ENCODE measurements around the gene NEDD4L. TPM values are rescaled to one million over a fixed set of nuclear protein-coding genes. Genes with fewer than 3 reads are reported as not detected.
"Not testable (repeated sequence)": the region's sequence is repeated elsewhere in the genome, so short reads cannot be mapped to it uniquely, and the experiment has no call there.

Gene NEDD4L
- polyA plus RNA-seq, 1 donor: 93.0 TPM

DNA sequence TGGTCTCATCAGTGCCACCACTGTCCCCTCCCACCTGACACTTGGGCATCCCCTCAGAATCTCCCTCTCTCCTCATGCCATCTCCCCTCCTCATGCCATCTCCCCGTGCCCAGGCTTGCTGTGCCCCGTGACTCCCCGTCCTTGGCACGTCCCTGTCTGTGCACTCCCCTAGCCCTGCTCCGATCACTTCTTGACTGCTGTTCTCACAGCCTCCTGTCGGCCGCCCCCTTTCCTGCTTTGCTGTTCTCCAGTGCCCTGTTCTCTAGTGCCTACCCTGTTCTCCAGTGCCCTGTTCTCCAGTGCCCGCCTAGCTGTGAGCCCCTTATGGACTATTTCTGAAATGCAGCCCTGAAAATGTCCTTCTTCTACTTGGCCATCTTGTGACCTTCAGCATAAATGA is 331.0 kb downstream of the NEDD4L start:
- H3K4me1 ChIP-seq (ENCODE audit: control insufficient read depth, insufficient read depth, low read length): peaks cover 13% of the 10 kb centered on the region
- DNase-seq: no peak
- H3K4me3 ChIP-seq (ENCODE audit: low read length): no peak overlapping the region
- H3K36me3 ChIP-seq (ENCODE audit: control insufficient read depth, insufficient read depth, low read length): peaks cover 92% of the 10 kb centered on the region
- whole genome bisulfite sequencing (ENCODE audit: insufficient coverage, low lambda C conversion rate): no CpG with 5 or more reads among the region's 8 CpGs
- no peaks in the 10 kb centered on the region for H3K9me3 ChIP-seq (ENCODE audit: control insufficient read depth, low read depth, low read length)
- no peak overlapping the region for H3K27ac ChIP-seq (ENCODE audit: low read length)
- H3K27me3 ChIP-seq (ENCODE audit: control insufficient read depth, insufficient read depth, low read length): no peaks in the 10 kb centered on the region

DNA sequence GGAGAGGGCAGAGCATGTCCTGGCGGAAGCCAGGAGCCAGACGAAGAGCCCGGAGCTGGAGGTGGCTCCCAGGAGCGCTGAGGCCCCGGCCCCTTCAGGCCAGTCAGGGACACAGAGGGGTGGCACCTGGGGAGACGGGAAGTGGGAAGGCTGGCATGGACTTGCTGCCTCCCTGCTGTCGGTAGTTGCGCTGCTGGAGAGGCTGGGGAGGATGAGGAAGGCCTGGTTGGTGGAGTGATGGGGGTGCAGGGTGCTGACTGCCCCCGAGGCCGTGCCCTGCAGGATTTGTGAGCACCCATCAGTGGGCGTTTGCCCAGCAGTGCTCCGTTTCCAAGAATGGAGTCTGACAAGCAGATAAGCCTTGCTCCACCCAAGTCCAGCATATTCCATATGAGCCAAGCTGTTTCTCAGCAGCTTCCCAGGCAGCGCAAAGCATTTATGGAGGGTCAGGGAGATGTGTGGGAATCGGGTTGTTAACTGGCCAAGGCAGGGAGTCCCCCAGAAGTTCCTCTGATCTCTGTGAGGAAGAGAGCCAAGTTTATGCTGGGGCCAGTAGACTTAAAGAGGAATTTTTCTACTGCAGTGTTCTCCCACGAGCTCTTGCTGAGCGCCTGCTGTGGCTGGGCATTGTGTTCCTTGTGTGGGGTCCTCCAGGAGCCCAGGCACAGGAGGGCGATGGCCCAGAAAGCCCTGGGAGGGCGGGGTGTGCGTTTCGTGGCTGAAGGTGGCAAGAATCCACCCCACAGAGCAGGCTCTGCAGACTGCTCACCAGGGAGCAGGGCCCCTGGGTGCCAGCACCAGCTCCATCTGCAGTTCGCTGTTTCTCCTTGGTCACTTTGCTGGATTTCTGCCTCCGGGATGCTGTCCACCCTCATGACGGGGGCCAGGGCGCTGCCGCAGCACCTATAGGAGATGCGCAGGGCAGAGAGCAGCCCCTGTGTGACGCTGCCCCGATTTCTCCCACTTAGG is 334.7 kb downstream of the NEDD4L start:
- Histone ChIP-seq H3K4me3 (ENCODE audit: low read length) (no peak overlapping the region), H3K27me3 (ENCODE audit: control insufficient read depth, insufficient read depth, low read length) (no peaks in the 10 kb centered on the region), H3K27ac (ENCODE audit: low read length) (no peak overlapping the region), H3K36me3 (ENCODE audit: control insufficient read depth, insufficient read depth, low read length) (peaks cover 80% of the 10 kb centered on the region), H3K9me3 (ENCODE audit: control insufficient read depth, low read depth, low read length) (no peaks in the 10 kb centered on the region), H3K4me1 (ENCODE audit: control insufficient read depth, insufficient read depth, low read length) (peaks cover 6% of the 10 kb centered on the region)
- DNase-seq: no peak
- 80% methylated on average over 2 of the region's 28 CpGs for WGBS (ENCODE audit: insufficient coverage, low lambda C conversion rate)

DNA sequence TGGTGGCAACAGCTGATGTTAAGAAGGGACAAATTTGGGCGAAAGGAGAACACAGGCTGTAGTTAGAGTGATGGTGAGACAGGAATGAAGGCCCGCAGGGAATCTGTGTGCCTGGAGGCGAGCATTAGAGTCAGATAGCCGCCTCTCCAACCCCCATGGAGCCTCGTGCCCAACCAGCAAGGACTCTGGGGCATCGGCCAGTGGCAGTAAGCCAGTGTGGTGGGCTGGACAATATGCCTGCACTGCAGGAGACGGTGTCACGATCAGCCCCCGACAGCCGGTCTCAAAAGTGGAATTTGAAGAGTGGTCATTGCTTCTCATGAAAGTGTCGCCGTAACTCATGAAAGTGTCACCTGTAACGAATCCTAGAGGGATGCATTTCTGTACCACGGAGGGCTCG is 335.4 kb downstream of the NEDD4L start:
- no peak overlapping the region for H3K27ac ChIP-seq (ENCODE audit: low read length)
- WGBS (ENCODE audit: insufficient coverage, low lambda C conversion rate): no CpG with 5 or more reads among the region's 15 CpGs
- DNase-seq: no peak
- H3K27me3 ChIP-seq (ENCODE audit: control insufficient read depth, insufficient read depth, low read length): no peaks in the 10 kb centered on the region
- no peak overlapping the region for H3K4me3 ChIP-seq (ENCODE audit: low read length)
- no peaks in the 10 kb centered on the region for H3K9me3 ChIP-seq (ENCODE audit: control insufficient read depth, low read depth, low read length)
- peaks cover 80% of the 10 kb centered on the region for H3K36me3 ChIP-seq (ENCODE audit: control insufficient read depth, insufficient read depth, low read length)
- H3K4me1 ChIP-seq (ENCODE audit: control insufficient read depth, insufficient read depth, low read length): peaks cover 6% of the 10 kb centered on the region

DNA sequence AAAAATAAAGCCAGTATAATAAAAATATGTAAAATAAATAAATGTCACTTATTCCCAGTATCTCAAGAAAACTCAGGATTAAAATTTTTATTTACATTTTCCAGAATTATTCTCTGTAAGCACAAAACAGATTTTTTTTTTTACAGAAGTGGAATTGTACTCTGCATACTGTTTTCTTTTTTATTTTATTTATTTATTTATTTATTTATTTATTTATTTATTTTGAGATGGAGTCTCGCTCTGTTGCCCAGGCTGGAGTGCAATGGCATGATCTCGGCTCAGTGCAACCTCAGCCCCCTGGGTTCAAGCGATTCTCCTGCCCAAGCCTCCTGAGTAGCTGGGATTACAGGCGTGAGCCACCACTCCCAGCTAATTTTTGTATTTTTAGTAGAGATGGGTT is 336.1 kb downstream of the NEDD4L start:
- H3K36me3 ChIP-seq (ENCODE audit: control insufficient read depth, insufficient read depth, low read length): peaks cover 77% of the 10 kb centered on the region
- not testable (repeated sequence) for H3K27ac ChIP-seq (ENCODE audit: low read length); H3K9me3 ChIP-seq (ENCODE audit: control insufficient read depth, low read depth, low read length); H3K4me3 ChIP-seq (ENCODE audit: low read length); H3K4me1 ChIP-seq (ENCODE audit: control insufficient read depth, insufficient read depth, low read length); DNase-seq; H3K27me3 ChIP-seq (ENCODE audit: control insufficient read depth, insufficient read depth, low read length)
- 100% methylated on average over 1 of the region's 4 CpGs for WGBS (ENCODE audit: insufficient coverage, low lambda C conversion rate)

DNA sequence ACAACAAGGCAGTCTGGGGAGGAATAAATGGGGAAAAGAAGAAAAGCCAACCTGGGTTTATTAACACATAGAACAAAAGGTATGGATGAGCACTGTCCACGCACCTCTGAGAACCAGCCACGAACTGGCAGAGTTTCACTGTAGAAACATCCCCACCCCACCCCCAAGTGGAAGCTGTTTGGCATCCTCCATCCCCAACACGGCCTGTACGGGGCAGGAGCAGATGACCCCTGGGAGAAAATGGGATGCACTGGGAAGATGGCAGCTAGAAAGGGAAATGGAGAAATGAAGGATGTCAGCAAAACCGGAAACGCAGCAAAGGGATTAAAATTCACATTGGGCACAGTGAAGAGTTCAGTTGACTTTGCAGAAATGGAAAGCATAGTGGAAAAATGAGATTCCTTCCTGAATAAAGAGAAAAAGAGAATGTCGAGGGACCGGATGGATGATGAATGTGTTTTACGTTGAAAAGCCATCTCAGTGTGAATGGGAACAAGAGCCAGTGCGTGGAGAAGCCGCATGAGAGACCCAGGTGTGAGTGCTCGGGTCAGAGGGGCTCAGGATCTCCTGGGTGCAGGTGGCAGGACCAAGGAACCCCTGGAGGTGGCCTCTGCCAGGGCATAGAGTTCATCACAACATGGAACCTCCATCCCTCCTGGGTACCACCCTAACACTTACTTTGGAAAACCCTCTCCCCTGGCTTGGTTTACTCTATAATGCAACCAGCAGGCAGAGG is 337.8 kb downstream of the NEDD4L start:
- Histone ChIP-seq H3K4me3 (ENCODE audit: low read length) (no peak overlapping the region), H3K36me3 (ENCODE audit: control insufficient read depth, insufficient read depth, low read length) (peaks cover 76% of the 10 kb centered on the region), H3K4me1 (ENCODE audit: control insufficient read depth, insufficient read depth, low read length) (peaks cover 4% of the 10 kb centered on the region), H3K27ac (ENCODE audit: low read length) (no peak overlapping the region), H3K27me3 (ENCODE audit: control insufficient read depth, insufficient read depth, low read length) (no peaks in the 10 kb centered on the region), H3K9me3 (ENCODE audit: control insufficient read depth, low read depth, low read length) (no peaks in the 10 kb centered on the region)
- DNase-seq: no peak
- 92% methylated on average over 2 of the region's 12 CpGs for WGBS (ENCODE audit: insufficient coverage, low lambda C conversion rate)

DNA sequence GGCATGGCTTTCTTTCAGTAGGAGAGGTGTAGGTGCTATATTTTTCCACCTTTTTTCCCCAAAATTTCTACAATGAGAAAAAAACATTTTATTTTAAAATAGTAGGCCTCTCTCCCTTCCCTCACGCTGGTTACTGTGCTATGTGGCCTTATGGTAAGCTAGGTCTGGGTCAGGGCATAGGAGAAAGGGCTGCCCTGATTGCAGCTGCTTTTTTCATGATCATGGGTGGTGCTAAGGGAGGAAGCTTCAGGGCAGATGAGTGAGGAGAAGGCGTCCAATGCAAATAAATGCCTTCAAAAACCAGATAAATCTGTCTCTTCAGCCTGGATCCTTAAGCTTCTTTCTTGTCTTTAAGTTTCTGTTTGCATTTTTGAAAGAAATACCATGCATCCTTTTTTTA is 338.4 kb downstream of the NEDD4L start:
- Histone ChIP-seq H3K27ac (ENCODE audit: low read length) (no peak overlapping the region), H3K27me3 (ENCODE audit: control insufficient read depth, insufficient read depth, low read length) (no peaks in the 10 kb centered on the region), H3K4me1 (ENCODE audit: control insufficient read depth, insufficient read depth, low read length) (no peaks in the 10 kb centered on the region), H3K4me3 (ENCODE audit: low read length) (no peak overlapping the region), H3K9me3 (ENCODE audit: control insufficient read depth, low read depth, low read length) (no peaks in the 10 kb centered on the region), H3K36me3 (ENCODE audit: control insufficient read depth, insufficient read depth, low read length) (peaks cover 76% of the 10 kb centered on the region)
- DNase-seq: no peak
- WGBS (ENCODE audit: insufficient coverage, low lambda C conversion rate): 80% methylated on average over 1 of the region's 2 CpGs

DNA sequence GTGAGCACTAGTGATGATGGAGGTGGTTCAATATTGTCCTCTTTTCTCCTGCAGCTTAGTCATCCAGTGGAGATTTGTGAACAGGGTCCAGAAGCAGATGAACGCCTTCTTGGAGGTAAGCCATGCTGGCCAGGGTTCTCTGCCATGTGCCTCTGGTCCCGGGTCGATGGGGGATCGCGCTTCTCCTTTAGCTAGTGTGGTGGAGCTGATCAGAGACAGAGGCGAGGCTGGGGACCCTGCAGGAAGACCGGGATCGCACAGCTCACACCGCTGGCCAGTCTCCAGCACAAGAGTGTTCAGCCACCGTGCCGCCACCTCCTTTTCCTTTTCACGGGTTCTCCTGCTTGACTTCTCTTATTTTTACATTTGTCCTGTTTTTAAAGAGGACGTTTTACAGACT is 341.4 kb downstream of the NEDD4L start:
- WGBS (ENCODE audit: insufficient coverage, low lambda C conversion rate): 100% methylated on average over 1 of the region's 13 CpGs
- H3K4me1 ChIP-seq (ENCODE audit: control insufficient read depth, insufficient read depth, low read length): no peaks in the 10 kb centered on the region
- H3K4me3 ChIP-seq (ENCODE audit: low read length): no peak overlapping the region
- no peak for DNase-seq
- H3K27me3 ChIP-seq (ENCODE audit: control insufficient read depth, insufficient read depth, low read length): no peaks in the 10 kb centered on the region
- H3K9me3 ChIP-seq (ENCODE audit: control insufficient read depth, low read depth, low read length): no peaks in the 10 kb centered on the region
- no peak overlapping the region for H3K27ac ChIP-seq (ENCODE audit: low read length)
- H3K36me3 ChIP-seq (ENCODE audit: control insufficient read depth, insufficient read depth, low read length): peaks cover 81% of the 10 kb centered on the region

DNA sequence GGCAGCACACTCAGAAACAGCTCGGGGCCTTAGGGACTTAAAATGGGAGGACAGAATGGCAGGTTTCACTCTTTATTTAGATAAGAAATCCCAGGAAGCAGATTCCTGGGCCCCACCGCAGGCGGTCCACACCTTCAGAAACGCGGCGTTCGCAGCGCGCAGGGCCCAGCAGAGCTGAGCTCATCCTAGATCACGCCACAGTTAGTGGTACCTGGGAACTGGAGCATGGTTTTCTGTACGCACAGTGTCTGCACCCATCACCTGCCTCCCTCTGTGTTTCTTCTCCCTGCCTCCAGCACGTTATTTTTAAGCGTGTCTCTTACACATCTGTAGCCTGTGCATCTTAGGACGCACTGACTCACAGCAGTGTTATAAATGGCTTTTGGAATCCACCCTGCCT is 342.8 kb downstream of the NEDD4L start:
- H3K4me1 ChIP-seq (ENCODE audit: control insufficient read depth, insufficient read depth, low read length): no peaks in the 10 kb centered on the region
- no peaks in the 10 kb centered on the region for H3K9me3 ChIP-seq (ENCODE audit: control insufficient read depth, low read depth, low read length)
- no peak overlapping the region for H3K4me3 ChIP-seq (ENCODE audit: low read length)
- 93% methylated on average over 3 of the region's 14 CpGs for WGBS (ENCODE audit: insufficient coverage, low lambda C conversion rate)
- no peak for DNase-seq
- H3K36me3 ChIP-seq (ENCODE audit: control insufficient read depth, insufficient read depth, low read length): peaks cover 87% of the 10 kb centered on the region
- H3K27ac ChIP-seq (ENCODE audit: low read length): no peak overlapping the region
- no peaks in the 10 kb centered on the region for H3K27me3 ChIP-seq (ENCODE audit: control insufficient read depth, insufficient read depth, low read length)

DNA sequence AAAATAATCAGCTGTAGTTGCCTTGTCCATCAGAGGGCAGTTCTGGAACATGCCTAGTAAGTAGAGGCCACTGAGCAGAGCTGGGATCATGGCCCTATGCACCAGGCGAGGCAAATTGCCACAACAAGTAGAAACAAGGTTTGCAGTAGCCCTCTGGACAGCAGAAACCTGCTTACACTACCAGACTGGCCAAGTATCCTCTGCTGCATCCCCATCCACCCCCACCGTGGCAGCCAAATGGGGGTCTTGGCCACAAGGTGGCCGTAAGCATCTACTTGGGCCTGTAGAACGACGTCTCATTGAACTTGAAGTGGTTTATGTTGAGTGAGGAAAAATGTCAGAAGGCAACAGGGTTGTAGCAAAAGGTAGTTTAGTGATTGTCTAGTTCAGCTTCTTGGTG is 343.7 kb downstream of the NEDD4L start:
- no peak for DNase-seq
- Histone ChIP-seq H3K27me3 (ENCODE audit: control insufficient read depth, insufficient read depth, low read length) (no peaks in the 10 kb centered on the region), H3K9me3 (ENCODE audit: control insufficient read depth, low read depth, low read length) (no peaks in the 10 kb centered on the region), H3K4me3 (ENCODE audit: low read length) (no peak overlapping the region), H3K4me1 (ENCODE audit: control insufficient read depth, insufficient read depth, low read length) (peaks cover 4% of the 10 kb centered on the region), H3K36me3 (ENCODE audit: control insufficient read depth, insufficient read depth, low read length) (peaks cover 87% of the 10 kb centered on the region), H3K27ac (ENCODE audit: low read length) (no peak overlapping the region)
- no CpG with 5 or more reads among the region's 5 CpGs for WGBS (ENCODE audit: insufficient coverage, low lambda C conversion rate)

DNA sequence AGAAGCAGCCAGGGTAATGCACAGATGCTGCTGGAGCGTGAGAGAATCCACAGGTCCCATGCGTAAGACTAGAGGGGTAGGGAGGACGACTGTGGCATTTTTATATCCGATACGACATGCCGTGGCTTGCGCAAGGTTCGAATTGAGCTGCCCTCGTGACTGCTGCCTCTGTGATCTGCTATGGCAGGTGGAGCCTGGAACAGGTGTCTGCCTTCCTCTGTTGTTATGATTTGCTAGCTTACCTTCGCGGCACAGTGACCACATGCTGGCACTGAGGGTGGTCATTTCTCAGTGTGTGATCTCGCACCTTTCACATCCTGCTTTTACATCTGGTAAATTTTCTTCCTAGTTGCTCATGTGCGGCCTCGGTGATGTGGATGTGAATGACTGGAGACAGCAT is 344.7 kb downstream of the NEDD4L start:
- H3K36me3 ChIP-seq (ENCODE audit: control insufficient read depth, insufficient read depth, low read length): peaks cover 86% of the 10 kb centered on the region
- DNase-seq: no peak
- no peaks in the 10 kb centered on the region for H3K27me3 ChIP-seq (ENCODE audit: control insufficient read depth, insufficient read depth, low read length)
- no CpG with 5 or more reads among the region's 14 CpGs for WGBS (ENCODE audit: insufficient coverage, low lambda C conversion rate)
- no peaks in the 10 kb centered on the region for H3K9me3 ChIP-seq (ENCODE audit: control insufficient read depth, low read depth, low read length)
- H3K4me3 ChIP-seq (ENCODE audit: low read length): no peak overlapping the region
- H3K4me1 ChIP-seq (ENCODE audit: control insufficient read depth, insufficient read depth, low read length): peaks cover 4% of the 10 kb centered on the region
- H3K27ac ChIP-seq (ENCODE audit: low read length): no peak overlapping the region
